LNCaP clone FGC (cell line): ENCODE measurements around the gene PRUNE2.
"Not testable (repeated sequence)": the region's sequence is repeated elsewhere in the genome, so short reads cannot be mapped to it uniquely, and the experiment has no call there.

Source experiments
- DNase-seq: peaks from one replicate; pipeline ENCODE4 v3.0.0-alpha.2; 2011; ENCODE audit warnings: low read depth
- H3K4me3 ChIP-seq: 2 replicates; pipeline ENCODE4 v1.5.1; 2011; ENCODE audit warnings: mild to moderate bottlenecking, low read depth, low read length, control low read depth
- CTCF ChIP-seq: IDR thresholded peaks from 2 replicates; pipeline ENCODE4 v1.5.1; 2012; ENCODE audit warnings: mild to moderate bottlenecking; ENCODE audit not compliant: control insufficient read depth, insufficient read depth; ENCODE audit errors: extremely low read depth

The PRUNE2 gene

GRCh38 chr9:76905791-76906646, at the start of gene PRUNE2:
Gene PRUNE2, minus strand, starts transcription at chr9:76906114. Its CDS starts 151 bp downstream, at chr9:76905963.
- H3K4me3 ChIP-seq, result peak within 1 kb of the TSS; percentile 61
- no peak for DNase-seq
- no peak for TF ChIP-seq CTCF

- not testable (repeated sequence) for H3K4me3 ChIP-seq, DNase-seq
Measured at GRCh38 chr9:76955406-76955805, 49.5 kb upstream of the PRUNE2 start.

GRCh38 chr9:76949865-76950264, 44.0 kb upstream of the PRUNE2 start:
- no peak overlapping the region for H3K4me3 ChIP-seq
- TF ChIP-seq CTCF, result no peak
- no peak for DNase-seq

GRCh38 chr9:76944011-76944410, 38.1 kb upstream of the PRUNE2 start:
- no peak overlapping the region for H3K4me3 ChIP-seq
- no peak for DNase-seq
- TF ChIP-seq CTCF, result no peak

GRCh38 chr9:76943054-76943453, 37.1 kb upstream of the PRUNE2 start:
- TF ChIP-seq CTCF, result no peak
- no peak overlapping the region for H3K4me3 ChIP-seq
- DNase-seq, result peak; percentile 13

GRCh38 chr9:76932757-76933156, 26.8 kb upstream of the PRUNE2 start:
- DNase-seq, result no peak
- TF ChIP-seq CTCF, result no peak
- H3K4me3 ChIP-seq, result no peak overlapping the region

GRCh38 chr9:76932265-76932664, 26.4 kb upstream of the PRUNE2 start:
- no peak overlapping the region for H3K4me3 ChIP-seq
- no peak for TF ChIP-seq CTCF
- DNase-seq, result no peak
